GM19239 (cell line): ENCODE data around the gene AHRR.
"Not testable (repeated sequence)": the region's sequence is repeated elsewhere in the genome, so short reads cannot be mapped to it uniquely, and the experiment has no call there.

Experiments
- DNase-seq: peaks from one replicate; pipeline ENCODE4 v3.0.0; 2011; ENCODE audit warnings: low spot score; ENCODE audit not compliant: insufficient read length
- FAIRE-seq: peaks from 2 replicates; lab custom pipeline; 2011; peaks lifted over from hg19 to GRCh38; lab: Jason Lieb, UNC

Gene AHRR

DNA sequence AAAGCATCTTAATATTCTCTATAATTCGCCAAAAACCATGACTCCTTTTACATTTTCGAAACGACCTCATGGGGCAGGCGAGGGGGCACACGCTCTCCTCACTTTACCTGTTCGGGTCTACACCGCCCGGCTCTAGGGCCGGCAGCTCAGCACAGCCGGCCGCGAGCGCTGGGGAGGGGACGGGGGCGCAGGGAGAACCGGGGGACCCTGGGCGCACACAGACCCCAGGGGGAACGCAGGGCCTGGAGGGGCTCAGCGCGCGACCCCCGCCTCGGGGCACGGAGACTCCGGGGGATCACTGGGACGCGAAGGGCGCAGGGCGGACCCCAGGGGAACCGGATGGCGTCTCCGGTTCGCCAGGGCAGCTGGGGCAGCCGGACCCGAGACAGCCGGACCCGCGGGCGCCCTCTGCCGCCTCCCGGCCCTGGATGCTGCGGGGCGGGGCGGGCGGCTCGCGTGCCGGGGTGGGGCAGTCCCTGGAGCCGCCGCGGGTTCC, at the start of gene AHRR:
TSS of gene AHRR (plus strand) at position 485 of the 496 bp plus-strand sequence. CDS start 22,189 bp downstream, outside the sequence.
- DNase-seq (peak; percentile 91), FAIRE-seq (peak; percentile 23)

DNA sequence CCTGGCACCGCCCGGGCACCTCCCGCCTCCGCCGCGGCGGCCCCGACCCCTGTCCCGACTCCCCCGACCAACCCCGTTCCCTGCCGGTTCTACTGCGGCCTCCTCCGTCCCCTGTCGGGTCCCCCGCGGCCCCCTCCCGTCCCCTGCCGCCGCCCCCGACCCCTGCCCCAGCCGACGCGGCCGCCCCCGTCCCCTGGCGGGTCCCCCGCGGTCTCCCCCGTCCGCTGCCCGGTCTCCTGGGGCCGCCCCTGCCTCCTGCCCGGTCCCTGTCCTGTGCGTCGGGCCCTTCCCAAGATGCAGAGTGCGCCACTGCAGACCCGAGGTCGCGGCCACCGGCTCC, 49.7 kb upstream of the AHRR start:
- not testable (repeated sequence) for DNase-seq, FAIRE-seq

DNA sequence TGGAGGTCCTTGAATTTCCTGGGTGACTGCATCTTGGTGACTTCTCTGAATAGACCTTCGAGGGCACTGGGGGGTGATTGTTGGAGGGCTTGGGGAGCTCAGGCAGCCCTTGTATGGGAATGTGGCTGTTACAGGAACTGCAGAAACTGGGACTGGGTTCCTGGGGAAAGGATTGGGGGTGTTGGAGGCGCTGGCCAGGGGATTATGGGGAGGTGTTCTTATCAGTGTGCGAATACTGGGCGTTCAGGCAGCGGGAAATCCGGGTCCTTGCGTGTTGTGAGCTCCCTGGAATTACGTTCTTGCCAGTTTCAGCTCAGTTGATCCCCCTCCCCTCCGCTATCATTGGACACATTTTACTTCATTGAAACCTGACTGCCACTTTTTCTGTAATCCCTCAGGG, 48.4 kb upstream of the AHRR start:
- not testable (repeated sequence) for DNase-seq, FAIRE-seq

DNA sequence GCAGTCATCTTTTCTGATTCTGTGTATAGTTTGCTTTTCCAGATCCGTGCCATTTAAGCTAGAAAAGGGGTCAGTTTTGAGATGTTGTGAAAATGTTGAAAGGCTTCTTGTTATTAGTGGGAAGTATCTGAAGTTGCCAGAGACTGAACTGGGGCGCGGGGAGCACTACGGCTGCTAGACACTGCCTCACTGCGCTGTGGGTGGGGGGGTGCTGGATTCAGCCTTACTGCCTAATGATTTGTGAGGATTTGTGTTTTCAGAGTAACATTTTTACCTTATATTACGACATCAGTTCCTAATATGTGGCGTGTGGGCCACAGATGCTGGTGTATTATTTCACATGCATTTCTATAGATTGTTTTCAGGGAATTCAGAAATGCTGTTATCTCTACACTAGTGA, 48.0 kb upstream of the AHRR start:
- not testable (repeated sequence) for DNase-seq, FAIRE-seq

DNA sequence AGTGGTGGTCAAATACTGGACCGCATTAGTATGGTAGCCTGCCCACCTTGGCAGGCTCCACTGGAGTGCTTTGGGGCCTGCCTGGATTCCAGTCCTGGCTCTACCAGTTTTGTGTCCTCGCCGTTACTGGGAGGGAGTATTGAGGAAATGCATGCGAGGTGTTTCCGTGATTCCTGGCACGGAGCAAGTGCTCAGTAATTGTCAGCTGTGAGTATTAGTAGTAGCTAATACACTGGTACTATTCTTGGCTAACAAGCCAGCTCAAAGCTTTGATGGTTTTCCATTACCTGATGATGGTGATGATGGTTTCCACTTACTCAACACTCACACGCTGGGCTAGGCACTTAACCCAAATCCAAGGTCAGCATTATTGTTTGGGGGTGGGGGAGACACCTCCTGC, 47.2 kb upstream of the AHRR start:
- not testable (repeated sequence) for DNase-seq, FAIRE-seq

DNA sequence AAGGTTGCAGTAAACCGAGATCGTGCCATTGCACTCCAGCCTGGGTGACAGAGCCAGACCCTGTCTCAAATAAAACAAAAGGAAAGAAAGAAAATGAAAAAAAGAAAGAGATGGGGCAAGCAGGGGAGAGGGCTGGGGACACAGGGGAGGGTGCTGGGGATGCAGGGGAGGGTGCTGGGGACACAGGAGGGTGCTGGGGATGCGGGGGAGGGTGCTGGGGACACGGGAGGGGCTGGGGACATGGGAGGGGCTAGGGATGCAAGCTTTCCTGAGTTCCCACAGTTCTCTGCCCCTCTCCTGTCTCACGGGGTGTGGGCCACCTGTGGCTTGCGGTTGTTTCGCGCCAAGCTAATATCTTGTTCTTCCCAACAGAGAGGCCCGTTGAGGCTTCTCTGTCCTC, 42.9 kb upstream of the AHRR start:
- no peak for FAIRE-seq

DNA sequence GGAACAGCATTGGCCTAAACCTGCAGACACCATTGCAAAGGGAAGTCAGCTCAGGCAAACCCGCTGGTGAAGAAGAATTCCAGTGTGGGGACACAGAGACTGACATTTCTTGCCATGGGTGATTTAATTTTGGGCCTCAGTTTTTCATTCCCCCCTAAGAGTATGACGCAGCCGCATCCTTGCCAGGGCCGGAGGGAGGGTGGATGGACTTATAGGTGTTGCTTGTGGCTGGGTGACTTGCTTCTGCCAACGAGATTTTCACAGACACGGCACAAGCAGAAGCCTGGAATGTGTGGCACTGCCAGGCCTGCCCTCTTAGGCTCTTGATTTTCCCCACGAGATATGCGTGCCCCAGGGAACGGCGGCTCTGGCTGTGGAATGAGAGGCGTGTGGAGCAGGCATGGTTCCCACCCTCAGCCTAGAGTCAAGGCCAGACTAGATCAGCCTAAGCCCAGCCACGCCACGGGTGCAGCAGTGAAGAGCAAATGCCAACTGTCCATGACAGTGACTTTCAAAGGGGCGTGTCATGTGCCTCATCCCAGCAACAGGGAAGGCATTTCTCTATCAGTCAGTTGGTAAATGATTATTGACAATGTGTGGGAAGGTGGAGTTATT, 42.4 kb upstream of the AHRR start:
- not testable (repeated sequence) for FAIRE-seq, DNase-seq

More for the DNA sequence above, 42.9 kb upstream of the AHRR start:
- no peak for DNase-seq

DNA sequence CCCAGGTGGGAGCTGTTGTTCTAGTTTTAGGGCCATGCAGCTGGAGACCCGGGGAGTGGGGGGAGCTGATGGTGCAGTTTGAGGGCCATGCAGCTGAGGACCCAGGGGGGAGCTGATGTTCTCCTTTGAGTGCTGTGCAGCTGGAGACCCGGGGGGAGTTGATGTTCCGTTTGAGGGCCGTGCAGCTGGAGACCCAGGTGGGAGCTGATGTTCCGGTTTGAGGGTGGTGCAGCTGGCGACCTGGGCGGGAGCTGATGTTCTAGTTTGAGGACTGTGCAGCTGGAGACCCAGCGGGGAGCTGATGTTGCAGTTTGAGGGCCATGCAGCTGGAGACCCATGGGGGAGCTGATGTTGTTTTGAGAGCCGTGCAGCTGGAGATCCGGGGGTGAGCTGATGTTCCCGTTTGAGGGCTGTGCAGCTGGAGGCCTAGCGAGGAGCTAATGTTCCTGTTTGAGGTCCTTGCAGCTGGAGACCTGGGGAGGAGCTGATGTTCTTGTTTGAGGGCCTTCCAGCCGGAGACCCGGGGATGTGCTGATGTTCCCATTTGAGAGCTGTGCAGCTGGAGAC, 35.4 kb upstream of the AHRR start:
- no peak for FAIRE-seq

DNA sequence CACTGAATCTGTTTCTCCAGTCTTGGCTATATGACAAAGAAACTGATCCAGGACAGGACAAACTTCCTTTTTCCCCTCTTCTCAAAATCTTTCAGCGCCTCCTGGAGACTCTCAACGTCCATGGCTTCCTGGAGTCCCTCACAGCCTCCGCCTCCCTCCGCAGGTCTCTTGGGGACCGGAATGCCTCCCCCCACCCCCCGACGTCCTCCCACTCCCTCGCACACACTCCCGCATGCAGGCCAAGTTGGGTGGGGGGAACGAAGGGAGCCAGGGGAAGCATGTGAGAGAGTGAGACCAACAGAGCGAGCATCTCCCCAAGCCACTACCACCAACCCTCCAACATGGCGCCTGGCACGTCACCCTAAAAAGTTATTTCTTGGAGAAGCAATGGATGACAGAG, 31.3 kb upstream of the AHRR start:
- not testable (repeated sequence) for DNase-seq, FAIRE-seq

More for the DNA sequence above, 35.4 kb upstream of the AHRR start:
- no peak for DNase-seq

DNA sequence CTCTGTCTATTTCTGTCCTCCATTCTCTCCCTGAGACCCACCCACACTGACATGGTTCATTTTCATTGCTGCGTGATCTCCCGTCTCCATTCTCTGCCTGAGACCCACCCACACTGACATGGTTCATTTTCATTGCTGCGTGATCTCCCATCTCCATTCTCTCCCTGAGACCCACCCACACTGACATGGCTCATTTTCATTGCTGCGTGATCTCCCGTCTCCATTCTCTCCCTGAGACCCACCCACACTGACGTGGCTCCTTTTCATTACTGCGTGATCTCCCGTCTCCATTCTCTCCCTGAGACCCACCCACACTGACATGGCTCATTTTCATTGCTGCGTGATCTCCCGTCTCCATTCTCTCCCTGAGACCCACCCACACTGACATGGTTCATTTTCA, 30.2 kb upstream of the AHRR start:
- FAIRE-seq, DNase-seq: not testable (repeated sequence)

DNA sequence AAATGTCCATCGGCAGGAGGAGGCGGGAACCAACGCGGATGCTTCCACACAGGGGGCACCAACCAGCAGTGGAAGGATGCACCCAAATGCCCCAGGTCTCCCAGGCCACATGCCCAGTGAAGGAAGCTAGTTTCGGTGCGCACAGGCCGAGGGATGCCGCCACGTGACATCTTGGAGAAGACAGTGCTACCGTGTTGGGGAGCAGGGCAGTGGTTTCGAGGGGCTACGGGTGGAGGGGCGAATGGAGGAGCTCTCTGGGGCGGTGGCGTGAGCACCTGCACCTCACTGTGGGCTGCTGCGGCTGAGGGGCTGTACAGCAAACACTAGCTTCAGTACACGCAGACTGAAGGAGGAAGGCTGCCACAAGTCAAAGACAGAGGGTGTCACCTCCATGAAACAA, 26.7 kb upstream of the AHRR start:
- FAIRE-seq, DNase-seq: not testable (repeated sequence)

DNA sequence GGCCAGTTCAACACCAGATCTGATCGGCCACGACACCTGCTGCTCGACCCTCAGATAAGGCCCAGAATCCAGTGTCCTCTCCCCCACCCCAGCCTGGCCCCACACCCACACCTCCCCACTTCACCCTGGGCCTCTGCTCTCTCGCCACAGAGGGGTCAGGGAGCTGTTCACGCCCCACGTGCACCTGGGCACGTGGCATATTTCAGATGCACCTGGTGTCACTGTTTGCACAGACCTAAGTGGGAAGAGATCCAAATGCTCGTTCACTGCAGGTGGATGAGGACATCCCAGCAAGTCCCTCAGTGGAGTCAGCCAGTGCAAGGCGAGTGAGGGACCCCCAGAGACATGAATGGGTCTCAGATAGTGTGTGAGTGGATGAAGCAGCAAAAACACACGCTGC, 25.3 kb upstream of the AHRR start:
- FAIRE-seq, DNase-seq: not testable (repeated sequence)

DNA sequence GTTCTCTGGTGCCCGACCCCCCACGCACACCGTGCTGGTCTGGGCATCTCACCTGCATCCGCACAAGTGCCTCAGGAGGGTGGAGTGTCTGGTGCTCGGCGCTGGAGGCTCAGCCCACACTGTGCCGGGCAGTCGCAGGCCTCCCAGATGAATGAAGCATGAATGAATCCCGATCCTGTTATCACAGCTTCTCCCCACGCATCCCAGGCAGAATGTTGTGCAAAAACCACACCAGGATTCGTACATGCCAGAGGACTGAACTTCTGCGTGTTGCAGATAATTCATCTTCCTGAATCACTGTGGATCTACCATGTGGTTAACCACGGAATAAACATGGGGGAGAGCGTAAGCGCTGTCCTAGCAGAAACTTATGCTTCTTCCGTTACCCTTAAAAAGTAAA, 24.6 kb upstream of the AHRR start:
- not testable (repeated sequence) for FAIRE-seq, DNase-seq

DNA sequence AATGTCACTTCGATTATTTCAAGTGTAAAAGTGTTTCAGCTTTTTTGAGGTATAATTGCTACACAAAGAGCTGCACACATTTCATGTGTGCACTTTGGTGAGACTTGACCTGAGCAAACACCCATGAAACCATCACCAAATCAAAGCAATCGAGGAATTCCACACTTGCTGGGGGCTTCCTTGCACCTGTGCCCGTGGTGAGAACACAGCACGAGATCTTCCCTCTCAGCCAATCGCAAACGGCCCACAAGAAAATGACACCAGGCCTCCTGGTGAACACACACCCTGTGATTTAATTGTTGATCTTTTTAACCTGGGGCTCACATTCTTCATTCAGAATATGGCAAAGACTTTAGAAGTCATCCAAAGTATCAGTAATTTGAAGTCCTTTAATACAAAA, 24.1 kb upstream of the AHRR start:
- not testable (repeated sequence) for FAIRE-seq

DNA sequence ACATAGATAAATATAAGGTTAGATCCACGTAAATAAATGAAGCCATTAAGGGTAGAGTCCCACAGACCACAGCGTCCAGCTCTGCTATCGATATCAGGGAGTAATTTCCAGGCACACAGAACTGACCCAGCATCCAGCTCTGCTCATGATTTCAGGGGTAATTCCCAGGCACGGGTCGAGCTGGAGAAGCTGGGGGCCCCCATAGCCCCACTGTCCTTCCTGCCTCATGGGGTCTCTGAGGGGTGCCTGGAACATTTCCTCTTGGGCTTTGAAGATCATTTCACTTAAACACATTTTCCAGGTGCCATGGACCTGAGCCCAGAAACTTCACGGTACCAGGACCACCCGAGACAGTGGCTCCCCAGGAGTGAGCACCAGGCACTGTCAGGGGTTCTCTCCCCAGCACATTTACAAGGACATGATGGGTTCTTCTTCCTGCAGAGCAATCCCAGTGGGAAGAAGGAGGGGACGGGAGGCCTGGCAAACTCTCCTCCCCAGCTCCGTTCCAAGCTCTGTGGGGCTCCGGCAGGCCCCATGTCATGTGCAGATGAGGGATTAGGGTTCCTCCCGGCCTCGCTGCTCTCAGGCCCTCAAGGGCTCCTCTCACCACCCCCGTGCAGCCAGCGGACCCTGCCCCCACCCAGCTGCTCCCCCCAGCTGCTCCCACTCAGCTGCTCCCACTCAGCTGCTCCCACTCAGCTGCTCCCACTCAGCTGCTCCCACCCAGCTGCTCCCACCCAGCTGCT, 23.4 kb upstream of the AHRR start:
- not testable (repeated sequence) for FAIRE-seq, DNase-seq

More for the DNA sequence above, 24.1 kb upstream of the AHRR start:
- not testable (repeated sequence) for DNase-seq

DNA sequence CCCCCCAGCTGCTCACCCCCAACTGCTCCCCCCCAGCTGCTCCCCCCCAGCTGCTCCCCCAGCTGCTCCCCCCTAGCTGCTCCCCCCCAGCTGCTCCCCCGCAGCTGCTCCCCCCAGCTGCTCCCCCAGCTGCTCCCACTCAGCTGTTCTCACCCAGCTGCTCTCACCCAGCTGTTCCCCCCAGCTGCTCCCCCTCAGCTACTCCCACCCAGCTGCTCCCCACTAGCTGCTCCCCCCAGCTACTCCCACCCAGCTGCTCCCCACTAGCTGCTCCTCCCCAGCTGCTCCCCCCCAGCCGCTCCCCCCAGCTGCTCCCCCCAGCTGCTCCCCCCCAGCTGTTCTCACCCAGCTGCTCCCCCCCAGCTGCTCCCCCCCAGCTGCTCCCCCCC, 22.8 kb upstream of the AHRR start:
- no peak for FAIRE-seq
- no peak for DNase-seq

DNA sequence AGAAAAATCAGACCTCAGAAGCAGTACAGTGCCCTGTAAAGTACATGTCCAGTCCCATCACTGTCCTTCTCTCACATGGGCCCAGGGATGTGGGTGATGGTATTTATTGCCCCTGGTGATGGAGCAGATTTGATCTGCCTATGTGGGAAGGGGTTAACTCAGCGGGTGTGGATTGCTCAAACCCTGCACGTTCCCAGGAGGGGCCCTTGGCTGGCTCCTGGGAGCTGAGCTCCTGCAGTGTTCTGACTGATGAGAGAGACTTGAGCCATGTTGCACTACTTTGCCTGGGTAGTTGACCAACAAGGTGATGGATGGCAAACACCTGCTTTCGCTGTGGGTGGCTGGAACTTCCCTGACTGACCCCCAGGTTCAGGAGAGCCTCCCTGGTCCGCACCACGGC, 21.6 kb upstream of the AHRR start:
- DNase-seq, FAIRE-seq: not testable (repeated sequence)

DNA sequence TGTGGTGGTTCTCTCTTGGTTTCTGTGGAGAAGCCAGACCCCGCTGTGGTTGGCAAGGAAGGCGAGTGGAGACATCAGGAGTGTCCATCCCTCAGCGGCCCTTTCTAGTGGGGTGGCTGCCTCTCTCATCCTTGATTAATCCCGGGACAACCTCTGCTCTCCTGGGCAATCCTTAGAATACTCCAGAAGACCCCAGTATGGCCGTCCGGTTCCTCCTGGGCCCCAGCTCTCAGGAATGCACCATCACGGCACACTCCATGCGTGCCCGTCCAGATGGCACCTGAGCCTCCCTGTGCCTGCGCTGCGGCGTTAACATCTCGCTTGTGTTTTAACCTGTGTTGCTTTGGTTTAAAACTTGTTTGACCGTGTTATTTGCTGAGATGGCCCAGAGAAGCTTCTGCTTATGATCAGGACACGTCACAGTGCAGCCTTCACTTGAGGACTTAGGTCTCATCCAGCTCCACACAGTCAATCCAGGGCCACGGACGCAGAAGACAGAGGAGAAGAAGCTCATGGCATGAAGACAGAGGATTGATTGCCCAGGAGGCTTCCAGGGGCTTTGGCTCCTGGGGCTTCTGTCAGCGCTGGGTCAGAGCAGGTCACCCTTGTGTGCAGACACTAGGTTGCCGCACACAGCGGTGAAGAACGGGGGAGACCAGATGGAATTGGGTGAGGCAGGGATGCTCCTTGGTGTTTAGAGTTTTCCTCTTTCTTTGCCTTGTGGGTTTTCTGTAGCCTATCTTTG, 20.7 kb upstream of the AHRR start:
- not testable (repeated sequence) for FAIRE-seq, DNase-seq

DNA sequence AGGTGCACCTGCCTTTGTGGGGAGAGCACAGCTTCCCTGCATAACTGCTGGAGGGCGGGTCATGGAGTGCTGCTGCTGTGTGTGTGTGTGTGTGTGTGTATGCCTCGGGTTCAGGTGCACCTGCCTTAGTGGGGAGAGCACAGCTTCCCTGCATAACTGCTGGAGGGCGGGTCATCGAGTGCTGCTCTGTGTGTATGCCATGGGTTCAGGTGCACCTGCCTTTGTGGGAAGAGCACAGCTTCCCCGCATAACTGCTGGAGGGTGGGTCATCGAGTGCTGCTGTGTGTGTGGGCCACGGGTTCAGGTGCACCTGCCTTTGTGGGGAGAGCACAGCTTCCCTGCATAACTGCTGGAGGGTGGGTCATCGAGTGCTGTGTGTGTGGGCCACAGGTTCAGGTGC, 19.1 kb upstream of the AHRR start:
- not testable (repeated sequence) for DNase-seq, FAIRE-seq

DNA sequence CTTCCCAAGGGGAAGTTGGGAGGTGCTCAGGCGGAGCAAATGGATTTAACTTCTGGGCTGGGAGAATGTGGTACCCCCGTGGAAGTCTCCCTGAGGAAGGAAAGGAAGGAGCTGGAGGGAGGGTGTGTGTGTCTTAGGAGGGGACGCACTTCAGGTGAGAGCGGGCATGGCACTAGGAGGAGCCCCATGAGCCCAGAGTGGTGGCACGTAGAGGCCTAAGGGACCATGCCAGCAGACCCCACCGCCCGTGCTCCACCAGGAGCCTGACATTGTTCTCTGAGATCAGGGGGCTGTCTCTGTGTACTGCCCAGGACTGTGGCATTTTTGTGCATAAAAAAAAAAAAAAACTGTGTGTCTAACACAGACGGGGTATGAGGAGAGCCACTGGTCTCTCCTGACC, 18.5 kb upstream of the AHRR start:
- no peak for FAIRE-seq

More for the DNA sequence above, 18.5 kb upstream of the AHRR start:
- no peak for DNase-seq
